NCI-H128 (cell line): ENCODE data around the gene SSC5D.

Source experiments
- DNase-seq: peaks from one replicate; lab custom pipeline; 2025; ENCODE audit not compliant: unreplicated experiment; lab: John Stamatoyannopoulos, UW

Gene SSC5D

GRCh38 chr19:55535173-55535964, 47.1 kb downstream of the SSC5D start:
- no peak for DNase-seq

- DNase-seq: no peak
Observed at GRCh38 chr19:55535965-55536350, 47.7 kb downstream of the SSC5D start.

- DNase-seq: no peak
Observed at GRCh38 chr19:55536366-55536765, 48.1 kb downstream of the SSC5D start.

GRCh38 chr19:55536951-55537740, 48.9 kb downstream of the SSC5D start, which contains the start of gene SBK2:
Gene SBK2, minus strand, starts transcription at chr19:55537133. Its CDS starts 839 bp downstream, at chr19:55536294.
- DNase-seq: no peak

- no peak for DNase-seq
Observed at GRCh38 chr19:55537741-55538111, 49.5 kb downstream of the SSC5D start.

GRCh38 chr19:55538132-55538531, 49.9 kb downstream of the SSC5D start:
- DNase-seq: no peak

- DNase-seq: no peak
Observed at GRCh38 chr19:55539090-55539984, 51.1 kb downstream of the SSC5D start.

GRCh38 chr19:55540619-55541018, 52.4 kb downstream of the SSC5D start:
- DNase-seq: no peak

GRCh38 chr19:55541091-55541490, 52.9 kb downstream of the SSC5D start:
- no peak for DNase-seq

- DNase-seq: no peak
Observed at GRCh38 chr19:55542292-55542855, 54.1 kb downstream of the SSC5D start.

GRCh38 chr19:55543567-55543966, 55.3 kb downstream of the SSC5D start:
- no peak for DNase-seq

GRCh38 chr19:55544014-55544413, 55.8 kb downstream of the SSC5D start:
- DNase-seq: no peak

- DNase-seq: no peak
Observed at GRCh38 chr19:55544776-55545439, 56.7 kb downstream of the SSC5D start.

GRCh38 chr19:55545443-55545842, 57.2 kb downstream of the SSC5D start, which contains the start of gene SBK3:
Gene SBK3, minus strand, starts transcription at chr19:55545543. Its CDS starts 0 bp downstream, at chr19:55545543.
- DNase-seq: no peak

GRCh38 chr19:55546011-55546410, 57.8 kb downstream of the SSC5D start:
- DNase-seq: no peak

GRCh38 chr19:55546822-55547614, 58.8 kb downstream of the SSC5D start:
- no peak for DNase-seq

GRCh38 chr19:55549500-55550320, 61.5 kb downstream of the SSC5D start:
- no peak for DNase-seq

- DNase-seq: no peak
Observed at GRCh38 chr19:55550321-55550650, 62.0 kb downstream of the SSC5D start.

GRCh38 chr19:55552206-55552605, 64.0 kb downstream of the SSC5D start:
- no peak for DNase-seq
